NCI-H1105 (cell line): Measurements from ENCODE around the gene CACNA1G.

ENCODE experiments used
- DNase-seq: peaks from one replicate; lab custom pipeline; 2025; lab: John Stamatoyannopoulos, UW

CACNA1G gene

DNA sequence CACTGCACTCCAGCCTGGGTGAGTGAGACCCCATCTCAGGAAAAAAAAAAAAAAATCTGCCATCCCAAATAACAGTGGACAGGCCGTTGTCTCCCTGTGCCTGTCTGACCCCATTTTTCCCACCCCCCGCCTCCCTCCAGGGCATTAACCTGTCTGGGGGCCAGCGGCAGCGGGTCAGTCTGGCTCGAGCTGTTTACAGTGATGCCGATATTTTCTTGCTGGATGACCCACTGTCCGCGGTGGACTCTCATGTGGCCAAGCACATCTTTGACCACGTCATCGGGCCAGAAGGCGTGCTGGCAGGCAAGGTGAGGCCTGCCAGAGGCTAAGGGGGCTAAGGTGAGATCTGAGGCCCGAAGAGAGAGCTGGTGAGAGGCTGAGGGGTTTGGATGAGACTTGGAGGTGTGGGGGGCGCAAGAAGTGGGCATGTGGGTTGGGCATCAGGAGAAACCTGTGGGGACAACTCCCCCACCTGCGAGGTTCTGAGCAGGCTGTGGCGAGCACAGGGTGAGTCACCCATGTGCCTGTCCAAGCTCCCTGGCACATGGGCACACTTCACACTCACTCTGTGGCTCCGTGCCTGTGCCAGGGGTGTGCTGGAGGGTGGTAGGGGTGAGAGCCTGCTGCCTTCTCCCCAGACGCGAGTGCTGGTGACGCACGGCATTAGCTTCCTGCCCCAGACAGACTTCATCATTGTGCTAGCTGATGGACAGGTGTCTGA is 112.5 kb downstream of the CACNA1G start:
- DNase-seq = no peak

DNA sequence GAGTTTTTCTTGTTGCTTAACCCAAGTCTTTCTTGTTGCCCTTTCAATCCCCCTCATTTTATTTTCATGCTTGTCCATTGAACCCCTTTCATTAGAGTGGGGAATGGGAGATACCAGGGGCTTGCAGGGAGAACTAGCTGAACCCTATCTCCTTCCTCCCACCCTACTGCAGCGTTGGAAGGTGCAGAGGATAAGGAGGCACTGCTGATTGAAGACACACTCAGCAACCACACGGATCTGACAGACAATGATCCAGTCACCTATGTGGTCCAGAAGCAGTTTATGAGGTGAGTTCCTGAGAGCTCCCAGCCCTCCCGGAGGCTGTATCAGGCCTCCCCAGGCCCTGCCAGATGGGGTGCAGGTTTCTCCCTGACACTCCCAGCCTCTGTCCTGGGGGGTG is 114.7 kb downstream of the CACNA1G start:
- DNase-seq = no peak

DNA sequence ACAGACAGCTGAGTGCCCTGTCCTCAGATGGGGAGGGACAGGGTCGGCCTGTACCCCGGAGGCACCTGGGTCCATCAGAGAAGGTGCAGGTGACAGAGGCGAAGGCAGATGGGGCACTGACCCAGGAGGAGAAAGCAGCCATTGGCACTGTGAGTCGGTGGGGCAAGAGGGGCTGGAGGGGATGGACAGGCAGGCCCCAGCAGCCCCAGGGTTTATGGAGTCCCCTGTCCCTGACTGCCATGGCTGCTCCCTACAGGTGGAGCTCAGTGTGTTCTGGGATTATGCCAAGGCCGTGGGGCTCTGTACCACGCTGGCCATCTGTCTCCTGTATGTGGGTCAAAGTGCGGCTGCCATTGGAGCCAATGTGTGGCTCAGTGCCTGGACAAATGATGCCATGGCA is 115.1 kb downstream of the CACNA1G start:
- no peak for DNase-seq

DNA sequence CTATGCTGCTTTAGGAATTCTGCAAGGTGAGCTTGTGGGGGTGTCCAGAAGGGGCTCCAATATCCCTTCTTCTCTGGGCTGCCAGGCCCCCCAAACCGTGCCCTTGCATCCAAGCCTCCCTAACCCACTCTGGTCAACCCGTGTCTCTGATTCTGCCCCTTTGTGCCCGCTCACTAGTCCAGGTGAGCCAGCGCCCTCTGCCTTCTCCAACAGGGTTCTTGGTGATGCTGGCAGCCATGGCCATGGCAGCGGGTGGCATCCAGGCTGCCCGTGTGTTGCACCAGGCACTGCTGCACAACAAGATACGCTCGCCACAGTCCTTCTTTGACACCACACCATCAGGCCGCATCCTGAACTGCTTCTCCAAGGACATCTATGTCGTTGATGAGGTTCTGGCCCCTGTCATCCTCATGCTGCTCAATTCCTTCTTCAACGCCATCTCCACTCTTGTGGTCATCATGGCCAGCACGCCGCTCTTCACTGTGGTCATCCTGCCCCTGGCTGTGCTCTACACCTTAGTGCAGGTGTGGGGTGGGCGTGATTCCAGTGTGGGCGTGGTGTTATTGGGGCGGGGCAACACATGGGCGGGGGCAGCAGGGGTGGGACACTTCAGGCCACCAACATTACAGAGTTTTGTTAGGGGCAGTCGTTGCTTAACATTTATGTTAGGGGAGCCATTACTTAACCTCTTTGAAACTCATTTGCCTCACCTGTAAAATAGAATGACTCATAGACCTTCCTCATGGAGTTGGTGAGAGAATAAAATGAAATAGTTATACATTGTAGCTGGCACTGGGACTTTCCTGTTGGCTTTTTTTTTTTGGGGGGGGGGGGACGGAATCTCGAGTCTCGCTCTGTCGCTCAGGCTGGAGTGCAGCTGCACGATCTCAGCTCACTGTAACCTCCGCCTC is 115.8 kb downstream of the CACNA1G start:
- DNase-seq = no peak
